IPS DF 6.9 (cell line): ENCODE data around the gene CNN3.

Source experiments
- DNase-seq: peaks from one replicate; pipeline ENCODE4 v3.0.0-alpha.2; 2013; ENCODE audit warnings: low read depth, low spot score
- H3K27ac ChIP-seq: one replicate; pipeline ENCODE4 v1.5.1; 2013; ENCODE audit warnings: low read length, control low read depth
- H3K27me3 ChIP-seq: 2 replicates; pipeline ENCODE4 v1.6.1; 2013; ENCODE audit warnings: mild to moderate bottlenecking, low read length; ENCODE audit not compliant: control insufficient read depth, insufficient read depth
- H3K36me3 ChIP-seq: 2 replicates; pipeline ENCODE4 v1.6.1; 2013; ENCODE audit warnings: low read length; ENCODE audit not compliant: control insufficient read depth, insufficient read depth
- H3K4me1 ChIP-seq: 2 replicates; pipeline ENCODE4 v1.6.1; 2013; ENCODE audit warnings: low read length; ENCODE audit not compliant: control insufficient read depth, insufficient read depth
- H3K4me3 ChIP-seq: 2 replicates; pipeline ENCODE4 v1.5.1; 2013; ENCODE audit warnings: mild to moderate bottlenecking, low read length
- H3K9me3 ChIP-seq: 2 replicates; pipeline ENCODE4 v1.6.1; 2013; ENCODE audit warnings: low read length, inconsistent platforms; ENCODE audit not compliant: control insufficient read depth, insufficient read depth
- WGBS: extraction: QIAGEN DNeasy Blood & Tissue Kit; methylation state at CpG from one replicate; pipeline ENCODE4 v1.1.7; 2013; ENCODE audit warnings: mixed read lengths, missing lambda C conversion rate; ENCODE audit not compliant: insufficient read length, insufficient coverage; 5-methylcytosine and 5-hydroxymethylcytosine counted together

Gene CNN3

GRCh38 chr1:94961988-94962387 is 35.1 kb upstream of the CNN3 start:
- H3K4me1 ChIP-seq = no peaks in the 10 kb centered on the region
- no peak overlapping the region for H3K27ac ChIP-seq
- DNase-seq = no peak
- no CpG with 5 or more reads among the region's 3 CpGs for WGBS
- no peaks in the 10 kb centered on the region for H3K27me3 ChIP-seq
- H3K36me3 ChIP-seq = no peaks in the 10 kb centered on the region
- no peaks in the 10 kb centered on the region for H3K9me3 ChIP-seq
- no peak overlapping the region for H3K4me3 ChIP-seq

GRCh38 chr1:94961582-94961981 is 34.7 kb upstream of the CNN3 start:
- Histone ChIP-seq H3K27ac (no peak overlapping the region), H3K36me3 (no peaks in the 10 kb centered on the region), H3K4me3 (no peak overlapping the region), H3K27me3 (no peaks in the 10 kb centered on the region), H3K9me3 (no peaks in the 10 kb centered on the region), H3K4me1 (no peaks in the 10 kb centered on the region)
- no CpG with 5 or more reads among the region's 7 CpGs for WGBS
- DNase-seq = no peak

GRCh38 chr1:94958081-94958480 is 31.2 kb upstream of the CNN3 start:
- no peaks in the 10 kb centered on the region; the same call in 1 of the 2 replicates for H3K4me1 ChIP-seq
- no peaks in the 10 kb centered on the region for H3K36me3 ChIP-seq
- H3K9me3 ChIP-seq = no peaks in the 10 kb centered on the region
- H3K27me3 ChIP-seq = no peaks in the 10 kb centered on the region
- DNase-seq = no peak
- H3K27ac ChIP-seq = no peak overlapping the region
- no CpG with 5 or more reads among the region's 1 CpG for WGBS
- no peak overlapping the region for H3K4me3 ChIP-seq

- Histone ChIP-seq H3K9me3 (no peaks in the 10 kb centered on the region), H3K4me3 (no peak overlapping the region), H3K27ac (no peak overlapping the region), H3K27me3 (no peaks in the 10 kb centered on the region), H3K4me1 (no peaks in the 10 kb centered on the region; the same call in 1 of the 2 replicates), H3K36me3 (no peaks in the 10 kb centered on the region)
- WGBS = no CpG with 5 or more reads among the region's 6 CpGs
- DNase-seq = no peak
These were observed 29.1 kb upstream of the CNN3 start for GRCh38 chr1:94955767-94956632.

GRCh38 chr1:94954263-94955220 is 27.6 kb upstream of the CNN3 start:
- no peaks in the 10 kb centered on the region for H3K9me3 ChIP-seq
- H3K36me3 ChIP-seq = no peaks in the 10 kb centered on the region
- WGBS = no CpG with 5 or more reads among the region's 9 CpGs
- DNase-seq = no peak
- no peak overlapping the region for H3K27ac ChIP-seq
- H3K4me3 ChIP-seq = no peak overlapping the region
- no peaks in the 10 kb centered on the region; the same call in 1 of the 2 replicates for H3K4me1 ChIP-seq
- H3K27me3 ChIP-seq = no peaks in the 10 kb centered on the region

GRCh38 chr1:94953746-94954145 is 26.8 kb upstream of the CNN3 start:
- Histone ChIP-seq H3K36me3 (no peaks in the 10 kb centered on the region), H3K27ac (no peak overlapping the region), H3K27me3 (no peaks in the 10 kb centered on the region), H3K4me3 (no peak overlapping the region), H3K4me1 (no peaks in the 10 kb centered on the region; the same call in 1 of the 2 replicates), H3K9me3 (no peaks in the 10 kb centered on the region)
- WGBS = no CpG with 5 or more reads among the region's 6 CpGs
- no peak for DNase-seq

- no peaks in the 10 kb centered on the region for H3K36me3 ChIP-seq
- no peaks in the 10 kb centered on the region for H3K9me3 ChIP-seq
- no peak overlapping the region for H3K4me3 ChIP-seq
- no peaks in the 10 kb centered on the region; the same call in 1 of the 2 replicates for H3K4me1 ChIP-seq
- DNase-seq = no peak
- no peaks in the 10 kb centered on the region for H3K27me3 ChIP-seq
- no peak overlapping the region for H3K27ac ChIP-seq
These were observed 26.2 kb upstream of the CNN3 start for GRCh38 chr1:94953107-94953506.

GRCh38 chr1:94952539-94952938 is 25.6 kb upstream of the CNN3 start:
- WGBS = no CpG with 5 or more reads among the region's 5 CpGs
- Histone ChIP-seq H3K4me3 (no peak overlapping the region), H3K27ac (no peak overlapping the region), H3K36me3 (no peaks in the 10 kb centered on the region), H3K4me1 (no peaks in the 10 kb centered on the region; the same call in 1 of the 2 replicates), H3K27me3 (no peaks in the 10 kb centered on the region), H3K9me3 (no peaks in the 10 kb centered on the region)
- DNase-seq = no peak

GRCh38 chr1:94951509-94952208 is 24.7 kb upstream of the CNN3 start:
- Histone ChIP-seq H3K4me3 (no peak overlapping the region), H3K4me1 (no peaks in the 10 kb centered on the region; the same call in none of the 2 replicates), H3K27me3 (no peaks in the 10 kb centered on the region), H3K27ac (no peak overlapping the region), H3K9me3 (no peaks in the 10 kb centered on the region), H3K36me3 (no peaks in the 10 kb centered on the region)
- no CpG with 5 or more reads among the region's 5 CpGs for WGBS
- no peak for DNase-seq

- Histone ChIP-seq H3K4me3 (no peak overlapping the region), H3K9me3 (no peaks in the 10 kb centered on the region), H3K27me3 (no peaks in the 10 kb centered on the region), H3K36me3 (no peaks in the 10 kb centered on the region), H3K27ac (no peak overlapping the region), H3K4me1 (no peaks in the 10 kb centered on the region; the same call in none of the 2 replicates)
- WGBS = no CpG with 5 or more reads among the region's 2 CpGs
- DNase-seq = no peak
These were observed 24.1 kb upstream of the CNN3 start for GRCh38 chr1:94951046-94951445.
